Stomach (tissue), 9 donors: ENCODE results near the gene MAG. TPM values are rescaled to one million over a fixed set of nuclear protein-coding genes. Genes with fewer than 3 reads are reported as not detected.
A peak's percentile ranks its signal among the peaks of the same experiment; 100 is the strongest.

Experiments used
- DNase-seq, 2 donors: peaks; one replicate each; pipeline versions ENCODE4 v3.0.0 to v3.0.0-alpha.2; 2013 to 2019
- H3K27ac ChIP-seq, 5 donors: fragments of 200-600 bp in 4 of 5; sonication (generic) in 4 of 5; one replicate each; pipeline ENCODE4 v1.5.1; 2013 to 2019; ENCODE audit warnings: mild to moderate bottlenecking in 1 of 5, moderate library complexity in 1 of 5
- H3K27me3 ChIP-seq, 3 donors: fragments of 200-600 bp; sonication (generic); one replicate each; pipeline ENCODE4 v1.5.1; 2017 to 2019; ENCODE audit warnings: mixed run types in 1 of 3
- H3K36me3 ChIP-seq, 4 donors: fragments of 200-600 bp; sonication (generic); 1 replicate in 3 of 4; 2 replicates in 1 of 4; pipeline ENCODE4 v1.5.1; 2016 to 2019
- H3K4me1 ChIP-seq, 4 donors: fragments of 200-600 bp; sonication (generic); one replicate each; pipeline ENCODE4 v1.5.1; 2016 to 2019
- H3K4me3 ChIP-seq, 4 donors: fragments of 200-600 bp; sonication (generic) in 3 of 4; one replicate each; pipeline ENCODE4 v1.5.1; 2016 to 2019; ENCODE audit warnings: mild to moderate bottlenecking in 1 of 4
- H3K9me3 ChIP-seq, 4 donors: fragments of 200-600 bp; sonication (generic); one replicate each; pipeline ENCODE4 v1.5.1; 2016 to 2019
- EP300 ChIP-seq: sonication (generic); formaldehyde crosslinking; IDR thresholded peaks from one replicate; pipeline ENCODE4 v1.6.1; 2017; ENCODE audit warnings: antibody characterized with exemption
- POLR2A ChIP-seq, 4 donors: fragments of 450-650 bp; IDR thresholded peaks; one replicate each; pipeline ENCODE4 v1.6.1; 2016; ENCODE audit warnings: antibody characterized with exemption in 4 of 4, control low read depth in 2 of 4, mild to moderate bottlenecking in 1 of 4, moderate library complexity in 1 of 4
- POLR2AphosphoS5 ChIP-seq, 3 donors: sonication (generic); formaldehyde crosslinking; IDR thresholded peaks; one replicate each; pipeline ENCODE4 v1.6.1; 2016; ENCODE audit warnings: antibody characterized with exemption in 3 of 3
- WGBS, 5 donors: extraction: QIAGEN DNeasy Blood & Tissue Kit in 3 of 5; methylation state at CpG; one replicate each; pipeline versions ENCODE4 v1.1.5 to v1.1.7; 2013 to 2018; 5-methylcytosine and 5-hydroxymethylcytosine counted together
- intact Hi-C: fragments of 100-400 bp; cut with DNase I; formaldehyde crosslinking; loops from one replicate; pipeline ENCODE4 v1.15.1; 2023; ENCODE audit warnings: low total_unique reads
- polyA plus RNA-seq, 3 donors: library from polyadenylated mRNA; stranded (reverse); fragments of 200-250 nt; gene quantifications; one replicate each; pipeline ENCODE4 v1.2.3, GENCODE V29; 2013
- total RNA-seq, 5 donors: library from RNA; depleted of rRNA; stranded (reverse); fragments of >200 nt; gene quantifications; one replicate each; pipeline versions ENCODE4 v1.1.0 to v1.2.3, GENCODE V29; 2014 to 2016
- TF ChIP-seq, protein P1 (sequence below), 7 experiments: fragments of 450-650 bp in 4 of 7; fragments of 200-600 bp in 3 of 7; sonication (generic) in 3 of 7; IDR thresholded peaks; one replicate each; pipeline ENCODE4 v1.5.1; 2016 to 2019; ENCODE audit warnings: antibody characterized with exemption in 7 of 7, control low read depth in 2 of 7, mild to moderate bottlenecking in 1 of 7
- donor health status: healthy with polysubstance abuse.
- donor health status: Bipolar disorder and iron deficiency.
- donor health status: healthy.

Gene MAG
- total and polyA plus RNA-seq, 8 donors, result 0.05 to 5.5 (median 0.73) TPM; not detected in 5

DNA sequence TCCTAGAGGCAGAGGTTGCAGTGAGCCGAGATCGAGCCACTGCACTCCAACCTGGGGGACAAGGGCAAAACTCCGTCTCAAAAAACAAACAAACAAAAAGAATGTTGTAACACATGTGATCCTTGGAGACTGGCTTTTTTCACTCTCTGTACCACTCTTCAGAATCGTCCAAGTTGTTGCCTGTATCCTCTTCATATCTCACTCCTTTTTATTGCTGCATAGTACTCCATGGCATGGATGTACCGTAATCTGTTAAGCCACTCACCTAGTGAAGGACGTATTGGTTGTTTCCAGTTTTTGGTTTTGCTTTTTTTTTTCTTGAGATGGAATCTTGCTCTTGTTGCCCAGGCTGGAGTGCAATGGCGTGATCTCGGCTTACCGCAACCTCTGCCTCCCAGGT, 30.1 kb downstream of the MAG start:
- H3K36me3 ChIP-seq, result no peaks in the 10 kb centered on the region
- peaks cover 0 to 10% (median 8%) of the 10 kb centered on the region in 4 donors for H3K9me3 ChIP-seq
- peaks cover 0 to 9% (median 0%) of the 10 kb centered on the region in 3 donors for H3K27me3 ChIP-seq
- peaks cover 0 to 19% (median 0%) of the 10 kb centered on the region in 4 donors for H3K4me1 ChIP-seq
- H3K27ac ChIP-seq, result no peak overlapping the region
- DNase-seq, result no peak
- H3K4me3 ChIP-seq, result no peak overlapping the region
- intact Hi-C loops, result no loop called here
- TF ChIP-seq POLR2A (IDR thresholded peaks at IDR 0.05) (no peak), POLR2AphosphoS5 (IDR thresholded peaks at IDR 0.05) (no peak), EP300 (no peak)
- TF ChIP-seq, protein P1, sequence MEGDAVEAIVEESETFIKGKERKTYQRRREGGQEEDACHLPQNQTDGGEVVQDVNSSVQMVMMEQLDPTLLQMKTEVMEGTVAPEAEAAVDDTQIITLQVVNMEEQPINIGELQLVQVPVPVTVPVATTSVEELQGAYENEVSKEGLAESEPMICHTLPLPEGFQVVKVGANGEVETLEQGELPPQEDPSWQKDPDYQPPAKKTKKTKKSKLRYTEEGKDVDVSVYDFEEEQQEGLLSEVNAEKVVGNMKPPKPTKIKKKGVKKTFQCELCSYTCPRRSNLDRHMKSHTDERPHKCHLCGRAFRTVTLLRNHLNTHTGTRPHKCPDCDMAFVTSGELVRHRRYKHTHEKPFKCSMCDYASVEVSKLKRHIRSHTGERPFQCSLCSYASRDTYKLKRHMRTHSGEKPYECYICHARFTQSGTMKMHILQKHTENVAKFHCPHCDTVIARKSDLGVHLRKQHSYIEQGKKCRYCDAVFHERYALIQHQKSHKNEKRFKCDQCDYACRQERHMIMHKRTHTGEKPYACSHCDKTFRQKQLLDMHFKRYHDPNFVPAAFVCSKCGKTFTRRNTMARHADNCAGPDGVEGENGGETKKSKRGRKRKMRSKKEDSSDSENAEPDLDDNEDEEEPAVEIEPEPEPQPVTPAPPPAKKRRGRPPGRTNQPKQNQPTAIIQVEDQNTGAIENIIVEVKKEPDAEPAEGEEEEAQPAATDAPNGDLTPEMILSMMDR (IDR thresholded peaks at IDR 0.05), result no peak
- WGBS, 5 donors, result 93 to 97% (median 93%) methylated on average over 9 of the region's 9 CpGs

DNA sequence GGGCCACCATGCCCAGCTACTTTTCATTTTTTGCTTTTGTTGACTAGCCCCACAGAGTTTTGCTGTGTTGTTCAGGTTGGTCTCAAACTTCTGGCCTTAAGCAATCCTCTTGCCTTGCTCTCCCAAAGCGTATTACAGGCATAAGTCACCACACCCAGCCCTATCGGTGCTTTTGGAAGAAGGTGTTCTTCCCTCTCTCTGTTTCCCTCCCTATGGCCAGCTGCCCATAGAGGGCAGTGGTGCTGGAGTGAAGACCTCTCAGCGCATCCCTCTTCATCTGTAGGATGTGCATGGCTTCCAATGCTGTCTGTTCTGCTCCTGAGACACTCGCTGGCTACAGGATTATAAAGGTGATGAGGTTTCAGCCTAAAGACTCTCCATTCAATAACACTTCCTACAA, 35.7 kb downstream of the MAG start:
- intact Hi-C loops, result no loop called here
- DNase-seq, result no peak
- H3K4me1 ChIP-seq, result no peaks in the 10 kb centered on the region
- no peak overlapping the region for H3K27ac ChIP-seq
- no peaks in the 10 kb centered on the region for H3K36me3 ChIP-seq
- 60 to 73% (median 69%) methylated on average over 4 of the region's 4 CpGs for WGBS, 5 donors
- no peaks in the 10 kb centered on the region for H3K9me3 ChIP-seq
- no peak overlapping the region for H3K4me3 ChIP-seq
- peaks cover 0 to 49% (median 9%) of the 10 kb centered on the region in 3 donors for H3K27me3 ChIP-seq
- TF ChIP-seq POLR2A (IDR thresholded peaks at IDR 0.05) (no peak), EP300 (no peak), POLR2AphosphoS5 (IDR thresholded peaks at IDR 0.05) (no peak)
- TF ChIP-seq, protein P1 (IDR thresholded peaks at IDR 0.05), result no peak

DNA sequence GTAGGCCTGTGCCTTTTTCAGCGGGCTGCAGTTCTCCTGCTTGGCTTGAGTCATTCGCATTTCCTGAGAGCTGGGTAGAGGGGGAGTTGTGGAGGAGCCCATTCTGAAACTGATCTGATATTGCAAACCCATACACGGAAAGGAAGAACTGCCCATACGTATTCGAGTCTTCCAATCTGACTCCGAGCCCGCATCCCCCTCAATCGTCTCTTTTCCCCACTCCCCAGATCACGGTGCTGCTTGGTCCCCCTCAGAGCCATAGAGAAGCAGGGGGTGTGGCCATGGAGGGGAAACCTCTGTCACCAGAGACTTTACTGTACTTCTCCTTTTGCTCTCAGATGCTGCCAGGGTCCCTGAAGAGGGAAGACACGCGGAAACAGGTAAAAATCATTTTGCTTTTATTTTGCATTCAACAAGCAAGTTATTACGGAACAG, 36.9 kb downstream of the MAG start, which contains the start of gene CD22:
Gene CD22, plus strand, starts transcription at position 337 of the 435 bp plus-strand sequence. CDS start 2,854 bp downstream, outside the sequence.
- no peak for DNase-seq
- peaks cover 0 to 61% (median 11%) of the 10 kb centered on the region in 3 donors for H3K27me3 ChIP-seq
- H3K4me1 ChIP-seq, result no peaks in the 10 kb centered on the region
- no peaks in the 10 kb centered on the region for H3K9me3 ChIP-seq
- H3K36me3 ChIP-seq, result no peaks in the 10 kb centered on the region
- intact Hi-C loops, result no loop called here
- H3K27ac ChIP-seq, result no peak within 1 kb of the TSS
- H3K4me3 ChIP-seq, result peak within 1 kb of the TSS in 1 of 4 donors; percentile 5
- 75 to 85% (median 76%) methylated on average over 12 of the region's 12 CpGs for WGBS, 5 donors
- TF ChIP-seq EP300, result no peak
- TF ChIP-seq POLR2A (IDR thresholded peaks at IDR 0.05), result no peak
- TF ChIP-seq, protein P1 (IDR thresholded peaks at IDR 0.05), result no peak
- no peak for TF ChIP-seq POLR2AphosphoS5 (IDR thresholded peaks at IDR 0.05)

DNA sequence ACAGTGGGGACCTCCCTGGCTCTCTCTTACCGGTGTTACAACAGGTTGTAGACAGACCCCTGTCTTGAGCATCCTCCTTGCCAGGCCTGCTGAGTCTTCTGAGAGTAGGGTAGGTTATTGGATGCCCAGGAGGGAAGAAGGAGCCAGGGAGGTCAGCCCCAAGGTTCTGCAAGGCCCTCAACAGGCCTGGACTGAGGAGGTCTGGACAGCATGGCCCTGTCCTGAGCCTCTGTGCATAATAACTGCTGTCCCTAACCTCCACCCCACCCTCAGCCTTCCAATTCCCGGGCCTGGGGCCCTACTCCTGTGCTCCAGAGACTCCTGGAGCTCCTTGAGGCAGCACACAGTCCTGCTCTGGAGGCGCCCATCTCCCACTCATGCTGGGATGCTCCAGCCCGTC, 37.4 kb downstream of the MAG start:
- no peaks in the 10 kb centered on the region for H3K9me3 ChIP-seq
- H3K27ac ChIP-seq, result no peak overlapping the region
- no peaks in the 10 kb centered on the region for H3K36me3 ChIP-seq
- intact Hi-C loops, result no loop called here
- DNase-seq, result no peak
- TF ChIP-seq EP300, result no peak
- no peak for TF ChIP-seq POLR2AphosphoS5 (IDR thresholded peaks at IDR 0.05)
- TF ChIP-seq, protein P1 (IDR thresholded peaks at IDR 0.05), result no peak
- TF ChIP-seq POLR2A (IDR thresholded peaks at IDR 0.05), result no peak
- WGBS, 5 donors, result 65 to 82% (median 78%) methylated on average over 4 of the region's 4 CpGs
- H3K27me3 ChIP-seq, result peaks cover 0 to 64% (median 13%) of the 10 kb centered on the region in 3 donors
- no peaks in the 10 kb centered on the region for H3K4me1 ChIP-seq
- peak overlapping the region in 1 of 4 donors; percentile 5 for H3K4me3 ChIP-seq
